WERI-Rb-1 (cell line): ENCODE results near the gene HDLBP.

Source experiments
- DNase-seq: peaks from one replicate; pipeline ENCODE4 v3.0.0-alpha.2; 2020
- H3K27ac ChIP-seq: fragments of 250-450 bp; sonication (Bioruptor Pico); 2 replicates; pipeline ENCODE4 v1.5.1; 2020; ENCODE audit warnings: mild to moderate bottlenecking, moderate library complexity
- H3K27me3 ChIP-seq: fragments of 250-450 bp; sonication (Bioruptor Pico); 2 replicates; pipeline ENCODE4 v1.5.1; 2021; ENCODE audit warnings: mild to moderate bottlenecking, low read depth, moderate library complexity; ENCODE audit not compliant: insufficient read depth, severe bottlenecking
- H3K36me3 ChIP-seq: fragments of 250-450 bp; sonication (Bioruptor Pico); 2 replicates; pipeline ENCODE4 v1.5.1; 2020; ENCODE audit warnings: mild to moderate bottlenecking, moderate library complexity
- H3K4me3 ChIP-seq: 2 replicates; pipeline ENCODE4 v1.5.1; 2011; ENCODE audit warnings: low read depth, mild to moderate bottlenecking, control low read depth, low read length
- H3K9me3 ChIP-seq: fragments of 250-450 bp; sonication (Bioruptor Pico); 2 replicates; pipeline ENCODE4 v1.5.1; 2021; ENCODE audit warnings: mild to moderate bottlenecking, moderate library complexity; ENCODE audit not compliant: severe bottlenecking
- CTCF ChIP-seq: IDR thresholded peaks from 2 replicates; pipeline ENCODE4 v1.5.1; 2011; ENCODE audit warnings: low read depth, mild to moderate bottlenecking, control low read depth, inconsistent platforms, low read length

Gene HDLBP

GRCh38 chr2:241350878-241351639 is 35.6 kb upstream of the HDLBP start:
- Histone ChIP-seq H3K27me3 (no peaks in the 10 kb centered on the region), H3K27ac (no peak overlapping the region), H3K4me3 (no peak overlapping the region), H3K9me3 (no peaks in the 10 kb centered on the region), H3K36me3 (peaks cover 78% of the 10 kb centered on the region)
- no peak for TF ChIP-seq CTCF
- DNase-seq = no peak

GRCh38 chr2:241350530-241350877 is 35.0 kb upstream of the HDLBP start:
- H3K36me3 ChIP-seq = peaks cover 84% of the 10 kb centered on the region
- H3K4me3 ChIP-seq = no peak overlapping the region
- H3K27ac ChIP-seq = no peak overlapping the region
- no peak for TF ChIP-seq CTCF
- no peaks in the 10 kb centered on the region for H3K9me3 ChIP-seq
- no peak for DNase-seq
- H3K27me3 ChIP-seq = no peaks in the 10 kb centered on the region

- Histone ChIP-seq H3K36me3 (peaks cover 86% of the 10 kb centered on the region), H3K4me3 (no peak overlapping the region), H3K9me3 (no peaks in the 10 kb centered on the region), H3K27me3 (no peaks in the 10 kb centered on the region), H3K27ac (no peak overlapping the region)
- no peak for TF ChIP-seq CTCF
- DNase-seq = no peak
Observed at GRCh38 chr2:241349941-241350340, 34.5 kb upstream of the HDLBP start.

GRCh38 chr2:241344925-241345651 is 29.6 kb upstream of the HDLBP start:
- Histone ChIP-seq H3K27ac (no peak overlapping the region), H3K36me3 (peaks cover 96% of the 10 kb centered on the region)

GRCh38 chr2:241340631-241341163 is 25.2 kb upstream of the HDLBP start:
- Histone ChIP-seq H3K27me3 (no peaks in the 10 kb centered on the region), H3K27ac (no peak overlapping the region), H3K4me3 (no peak overlapping the region), H3K36me3 (peaks cover 89% of the 10 kb centered on the region), H3K9me3 (no peaks in the 10 kb centered on the region)
- no peak for TF ChIP-seq CTCF
- DNase-seq = no peak

More at GRCh38 chr2:241344925-241345651, 29.6 kb upstream of the HDLBP start:
- Histone ChIP-seq H3K4me3 (no peak overlapping the region), H3K27me3 (no peaks in the 10 kb centered on the region), H3K9me3 (no peaks in the 10 kb centered on the region)
- no peak for TF ChIP-seq CTCF
- DNase-seq = no peak
